Osteocyte (in vitro differentiated cells): ENCODE results near the gene ANKFN1. TPM values are rescaled to one million over a fixed set of nuclear protein-coding genes. Genes with fewer than 3 reads are reported as not detected.

Source experiments
- DNase-seq: peaks from one replicate; pipeline ENCODE4 v3.0.0; 2021; ENCODE audit warnings: mixed read lengths; ENCODE audit not compliant: unreplicated experiment; ENCODE audit errors: extremely low spot score
- H3K27ac Mint-ChIP-seq: one replicate; pipeline ENCODE4 v1.8.0; 2021; ENCODE audit warnings: mild to moderate bottlenecking, mixed read lengths; ENCODE audit not compliant: unreplicated experiment
- H3K27me3 Mint-ChIP-seq: one replicate; pipeline ENCODE4 v1.8.0; 2021; ENCODE audit warnings: mixed read lengths; ENCODE audit not compliant: unreplicated experiment
- H3K36me3 Mint-ChIP-seq: one replicate; pipeline ENCODE4 v1.8.0; 2021; ENCODE audit warnings: mixed read lengths; ENCODE audit not compliant: unreplicated experiment
- H3K4me1 Mint-ChIP-seq: one replicate; pipeline ENCODE4 v1.8.0; 2021; ENCODE audit warnings: mixed read lengths; ENCODE audit not compliant: unreplicated experiment
- H3K4me3 Mint-ChIP-seq: one replicate; pipeline ENCODE4 v1.8.0; 2021; ENCODE audit warnings: mild to moderate bottlenecking, moderate library complexity, mixed read lengths; ENCODE audit not compliant: unreplicated experiment
- H3K9me3 Mint-ChIP-seq: one replicate; pipeline ENCODE4 v1.8.0; 2021; ENCODE audit warnings: mixed read lengths; ENCODE audit not compliant: unreplicated experiment
- CTCF ChIP-seq: fragments of 200-600 bp; sonication (generic); IDR thresholded peaks from 2 replicates; pipeline ENCODE4 v1.5.0; 2021; ENCODE audit warnings: antibody characterized with exemption, mild to moderate bottlenecking, moderate library complexity
- total RNA-seq: library from RNA; stranded (reverse); gene quantifications from 2 replicates; pipeline ENCODE4 v1.2.1, GENCODE V29; 2021

ANKFN1 gene
- total RNA-seq, 1 donor from 2014 or later, result not detected

DNA sequence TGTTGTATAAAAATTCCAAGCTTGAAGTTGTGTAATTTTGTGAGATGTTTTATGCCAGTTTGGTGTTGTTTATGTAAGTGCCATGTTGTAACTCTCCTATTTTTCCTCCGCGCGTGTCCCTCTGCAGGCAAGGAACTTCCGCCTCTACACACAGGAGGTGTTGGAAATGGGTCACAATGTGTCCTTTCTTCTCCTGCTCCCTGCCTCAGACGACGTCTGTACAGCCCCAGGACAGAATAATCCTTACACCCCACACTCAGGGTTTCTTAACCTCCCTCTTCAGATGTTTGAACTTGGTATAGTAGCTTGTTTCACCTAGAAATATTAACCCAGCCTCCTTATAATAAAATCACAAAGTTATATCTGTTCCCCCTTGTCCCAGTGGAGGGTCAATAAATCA is 329.0 kb downstream of the ANKFN1 start:
- TF ChIP-seq CTCF, result no peak
- no peaks in the 10 kb centered on the region for H3K9me3 Mint-ChIP-seq
- DNase-seq, result no peak
- H3K4me3 Mint-ChIP-seq, result no peak overlapping the region
- no peak overlapping the region for H3K27ac Mint-ChIP-seq
- peaks cover 2% of the 10 kb centered on the region for H3K27me3 Mint-ChIP-seq
- no peaks in the 10 kb centered on the region for H3K36me3 Mint-ChIP-seq
- H3K4me1 Mint-ChIP-seq, result no peaks in the 10 kb centered on the region

- no peak overlapping the region for H3K4me3 Mint-ChIP-seq
- no peaks in the 10 kb centered on the region for H3K36me3 Mint-ChIP-seq
- no peaks in the 10 kb centered on the region for H3K4me1 Mint-ChIP-seq
- no peak overlapping the region for H3K27ac Mint-ChIP-seq
- TF ChIP-seq CTCF, result no peak
- no peaks in the 10 kb centered on the region for H3K9me3 Mint-ChIP-seq
- DNase-seq, result no peak
- H3K27me3 Mint-ChIP-seq, result no peaks in the 10 kb centered on the region
These were observed 333.5 kb downstream of the ANKFN1 start for GRCh38 chr17:56486732-56487131.

DNA sequence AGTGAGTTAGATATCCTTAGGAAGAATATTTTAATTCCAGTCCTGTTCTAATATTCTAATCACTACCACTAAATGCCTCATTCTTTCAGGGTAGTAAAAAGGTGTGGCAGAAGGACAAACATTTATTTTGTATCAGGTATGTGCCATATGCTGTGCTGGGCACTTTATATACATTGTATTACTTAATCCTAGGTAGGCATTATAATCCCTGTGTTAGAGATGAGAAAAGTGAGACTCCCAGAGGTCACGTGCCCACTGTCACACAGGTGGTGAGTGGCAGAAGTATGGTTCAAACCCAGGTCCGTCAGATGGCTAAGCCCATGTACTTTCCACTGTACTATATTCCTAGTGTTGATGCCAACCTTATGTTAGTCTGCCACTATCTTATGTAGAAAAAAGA is 335.5 kb downstream of the ANKFN1 start:
- Mint-ChIP-seq H3K36me3 (no peaks in the 10 kb centered on the region), H3K4me1 (no peaks in the 10 kb centered on the region), H3K27me3 (no peaks in the 10 kb centered on the region), H3K4me3 (no peak overlapping the region), H3K27ac (no peak overlapping the region), H3K9me3 (no peaks in the 10 kb centered on the region)
- no peak for DNase-seq
- no peak for TF ChIP-seq CTCF

DNA sequence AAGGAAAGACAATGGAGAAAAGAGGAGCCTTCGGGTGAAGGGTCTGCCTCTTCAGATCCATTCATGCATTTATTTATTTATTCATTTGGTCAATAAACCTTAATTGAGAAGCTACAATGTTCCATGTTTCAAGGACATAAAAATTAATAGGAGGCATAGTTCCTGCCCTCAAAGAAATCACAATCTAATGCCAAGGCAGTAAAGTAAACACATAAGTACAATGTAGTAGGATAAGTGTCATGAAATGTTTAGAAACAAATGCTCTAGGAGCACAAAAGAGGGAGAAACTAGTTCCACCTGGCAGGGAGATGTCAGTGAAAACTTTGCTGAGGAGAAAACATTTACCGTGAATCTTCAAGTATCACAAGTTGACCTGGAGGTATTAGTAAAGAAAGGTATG is 336.7 kb downstream of the ANKFN1 start:
- H3K9me3 Mint-ChIP-seq, result no peaks in the 10 kb centered on the region
- no peak overlapping the region for H3K4me3 Mint-ChIP-seq
- no peak overlapping the region for H3K27ac Mint-ChIP-seq
- no peaks in the 10 kb centered on the region for H3K4me1 Mint-ChIP-seq
- peaks cover 2% of the 10 kb centered on the region for H3K27me3 Mint-ChIP-seq
- no peak for TF ChIP-seq CTCF
- DNase-seq, result no peak
- no peaks in the 10 kb centered on the region for H3K36me3 Mint-ChIP-seq

GRCh38 chr17:56495556-56495955 is 342.3 kb downstream of the ANKFN1 start:
- Mint-ChIP-seq H3K4me1 (no peaks in the 10 kb centered on the region), H3K27me3 (peaks cover 2% of the 10 kb centered on the region), H3K27ac (no peak overlapping the region), H3K36me3 (no peaks in the 10 kb centered on the region), H3K9me3 (no peaks in the 10 kb centered on the region), H3K4me3 (no peak overlapping the region)
- DNase-seq, result no peak
- no peak for TF ChIP-seq CTCF
